GM12878 (cell line): ENCODE measurements around the gene MBD5. TPM values are rescaled to one million over a fixed set of nuclear protein-coding genes. Genes with fewer than 3 reads are reported as not detected.

Source experiments
- ATAC-seq: fragments of 200-7000 bp; cut with Tn5 transposase; 3 replicates; pipeline ENCODE4 v1.9.1; 2020; ENCODE audit warnings: mild to moderate bottlenecking, moderate library complexity
- BruUV-seq: library from RNA; stranded (reverse); fragments of 400-500 nt; replicated peaks from 2 replicates; lab custom pipeline; 2021; lab: Mats Ljungman, UMichigan
- CTCF ChIA-PET: fragments of 300-600 bp; sonication (Branson Sonifier 250); formaldehyde crosslinking; extraction: SDS; loops from one replicate; lab custom pipeline; 2021; ENCODE audit warnings: inconsistent platforms; lab: Yijun Ruan, JAX
- POLR2A ChIA-PET: fragments of 350-600 bp; formaldehyde crosslinking; extraction: SDS; loops from one replicate; lab custom pipeline; 2021; ENCODE audit warnings: inconsistent platforms; lab: Charles Lee
- RAD21 ChIA-PET: fragments of 300-600 bp; sonication (Branson Sonifier 250); formaldehyde crosslinking; loops from one replicate; lab custom pipeline; 2023; ENCODE audit warnings: antibody characterized with exemption; ENCODE audit not compliant: unreplicated experiment; lab: Charles Lee
- SMC1A ChIA-PET: fragments of 300-600 bp; sonication (Branson Sonifier 250); formaldehyde crosslinking; loops from one replicate; lab custom pipeline; 2023; ENCODE audit not compliant: unreplicated experiment, uncharacterized antibody; lab: Charles Lee
- DNase-seq: peaks from one replicate; pipeline ENCODE4 v3.0.0-alpha.2; 2011; ENCODE audit warnings: low read depth, low spot score
- FAIRE-seq: peaks from 3 replicates; lab custom pipeline; 2011; peaks lifted over from hg19 to GRCh38; lab: Jason Lieb, UNC
- H2AFZ ChIP-seq: 2 replicates; pipeline ENCODE4 v1.6.0; 2011; ENCODE audit warnings: low read depth, low read length, control low read depth; ENCODE audit not compliant: control insufficient read depth
- H3K27ac ChIP-seq: 2 replicates; pipeline ENCODE4 v1.5.1; 2011; ENCODE audit warnings: control low read depth; ENCODE audit not compliant: control insufficient read depth, insufficient read depth
- H3K27me3 ChIP-seq, 2 experiments: replicated peaks in 1 of 2; 2 replicates each; pipeline versions ENCODE4 v1.6.0 to v1.6.1; 2011; ENCODE audit warnings: low read length in 1 of 2; ENCODE audit not compliant: control insufficient read depth in 2 of 2, insufficient read depth in 2 of 2
- H3K36me3 ChIP-seq, 2 experiments: 2 replicates each; pipeline ENCODE4 v1.5.1; 2011; ENCODE audit warnings: low read length in 1 of 2; ENCODE audit not compliant: control insufficient read depth in 2 of 2, insufficient read depth in 2 of 2
- H3K4me1 ChIP-seq: 2 replicates; pipeline ENCODE4 v1.6.1; 2011; ENCODE audit warnings: mild to moderate bottlenecking, low read length, moderate library complexity, mixed read lengths; ENCODE audit not compliant: control insufficient read depth, insufficient read depth
- H3K4me2 ChIP-seq: 2 replicates; pipeline ENCODE4 v1.6.0; 2011; ENCODE audit warnings: control low read depth; ENCODE audit not compliant: control insufficient read depth, insufficient read depth
- H3K4me3 ChIP-seq: fragments of 200-600 bp; sonication (generic); 2 replicates; pipeline ENCODE4 v1.5.1; 2016
- H3K79me2 ChIP-seq: 2 replicates; pipeline ENCODE4 v1.6.0; 2011; ENCODE audit warnings: low read length; ENCODE audit not compliant: control insufficient read depth, insufficient read depth
- H3K9ac ChIP-seq: 2 replicates; pipeline ENCODE4 v1.8.0; 2011; ENCODE audit warnings: low read length, control low read depth, mixed read lengths; ENCODE audit not compliant: control insufficient read depth, insufficient read depth
- H3K9me3 ChIP-seq: replicated peaks from 3 replicates; pipeline ENCODE4 v1.5.1; 2011; ENCODE audit warnings: mild to moderate bottlenecking, low read length; ENCODE audit not compliant: control insufficient read depth, insufficient read depth
- H4K20me1 ChIP-seq: 2 replicates; pipeline ENCODE4 v1.6.0; 2011; ENCODE audit not compliant: control insufficient read depth, insufficient read depth
- BHLHE40 ChIP-seq, 2 experiments: fragments of 450-650 bp in 1 of 2; IDR thresholded peaks; 2 replicates each; pipeline ENCODE4 v1.6.1; 2011 to 2017; ENCODE audit warnings: low read depth in 2 of 2, borderline replicate concordance in 1 of 2, improper control_type of control experiment in 1 of 2, low read length in 1 of 2, mild to moderate bottlenecking in 1 of 2
- CHD2 ChIP-seq: IDR thresholded peaks from 2 replicates; pipeline ENCODE4 v1.6.1; 2011; ENCODE audit warnings: low read depth, low read length, improper control_type of control experiment, borderline replicate concordance
- EED ChIP-seq: sonication (generic); IDR thresholded peaks from 2 replicates; pipeline ENCODE4 v1.6.1; 2016; ENCODE audit warnings: antibody characterized with exemption, low read depth
- EGR1 ChIP-seq, 2 experiments: IDR thresholded peaks; 1 replicate in 1 of 2; 2 replicates in 1 of 2; pipeline ENCODE4 v1.6.1; 2011 to 2012; ENCODE audit warnings: low read depth in 2 of 2, low read length in 2 of 2, borderline replicate concordance in 1 of 2, mild to moderate bottlenecking in 1 of 2, moderate library complexity in 1 of 2
- EP300 ChIP-seq, 2 experiments: fragments of 150-350 bp in 1 of 2; IDR thresholded peaks; 2 replicates each; pipeline ENCODE4 v1.6.1; 2011 to 2012; ENCODE audit warnings: low read depth in 2 of 2, low read length in 2 of 2, borderline replicate concordance in 1 of 2, improper control_type of control experiment in 1 of 2, inconsistent platforms in 1 of 2; ENCODE audit not compliant: control insufficient read depth in 1 of 2
- KLF5 ChIP-seq: fragments of 450-650 bp; IDR thresholded peaks from 2 replicates; pipeline ENCODE4 v1.6.1; 2014; ENCODE audit warnings: mild to moderate bottlenecking; ENCODE audit not compliant: partially characterized antibody
- MEF2A ChIP-seq: IDR thresholded peaks from 2 replicates; pipeline ENCODE4 v1.6.1; 2011; ENCODE audit warnings: low read depth, mild to moderate bottlenecking, low read length, moderate library complexity; ENCODE audit not compliant: insufficient read depth
- RB1 ChIP-seq: fragments of 450-650 bp; formaldehyde crosslinking; IDR thresholded peaks from 2 replicates; pipeline ENCODE4 v1.6.1; 2017; ENCODE audit warnings: mild to moderate bottlenecking, borderline replicate concordance
- RBBP5 ChIP-seq: fragments of 200-600 bp; sonication (generic); conservative IDR thresholded peaks from 2 replicates; pipeline ENCODE4 v1.6.1; 2016
- SRF ChIP-seq, 2 experiments: IDR thresholded peaks; 2 replicates each; pipeline ENCODE4 v1.6.1; 2011; ENCODE audit warnings: low read depth in 2 of 2, low read length in 2 of 2, mild to moderate bottlenecking in 1 of 2, moderate library complexity in 1 of 2
- TARDBP ChIP-seq: IDR thresholded peaks from 2 replicates; pipeline ENCODE4 v1.6.1; 2016; ENCODE audit warnings: borderline replicate concordance
- ZSCAN29 ChIP-seq: fragments of 450-650 bp; IDR thresholded peaks from 2 replicates; pipeline ENCODE4 v1.6.1; 2017; ENCODE audit warnings: mild to moderate bottlenecking, moderate library complexity
- WGBS: methylation state at CpG from one replicate; pipeline ENCODE4 v1.1.6; 2016; ENCODE audit warnings: low lambda C conversion rate; ENCODE audit not compliant: insufficient replicate concordance, insufficient coverage; ENCODE audit errors: missing lambda C conversion rate; 5-methylcytosine and 5-hydroxymethylcytosine counted together
- in situ Hi-C: fragments of 300-500 bp; cut with MboI; formaldehyde crosslinking; loops from 9 replicates; pipeline ENCODE4 v1.14.3; 2018; ENCODE audit warnings: mixed read lengths
- intact Hi-C: fragments of 100-400 bp; cut with micrococcal nuclease; formaldehyde crosslinking; loops from one replicate; pipeline ENCODE4 v1.14.2; 2022; ENCODE audit not compliant: unreplicated experiment
- polyA plus RNA-seq, 11 experiments: library from polyadenylated mRNA; depleted of rRNA in 4 of 11; unstranded in 6 of 11; stranded (reverse) in 5 of 11; fragments of >200 nt; fragmentation: Nextera tagmentation in 4 of 11; fragmentation: Illumina TruSeq in 1 of 11; extraction: Ambion mirVana in 4 of 11; extraction: Trizol in 1 of 11; gene quantifications; 1 replicate in 1 of 11; 2 replicates in 10 of 11; pipeline versions ENCODE4 v1.2.1 to v1.2.3, GENCODE V29; 2011 to 2016; ENCODE audit warnings: inconsistent platforms in 2 of 11, missing spikeins in 2 of 11, low read depth in 1 of 11
- total RNA-seq, 4 experiments: library from RNA; depleted of rRNA in 3 of 4; stranded (reverse); fragments of >200 nt in 3 of 4; fragmentation: Illumina TruSeq in 1 of 4; extraction: Trizol in 1 of 4; gene quantifications; 2 replicates each; pipeline versions ENCODE4 v1.2.1 to v1.2.3, GENCODE V29; 2013 to 2021
- TF ChIP-seq, protein P1 (sequence below): IDR thresholded peaks from 2 replicates; pipeline ENCODE4 v1.6.1; 2011; ENCODE audit warnings: low read depth, mild to moderate bottlenecking, low read length, moderate library complexity, borderline replicate concordance; ENCODE audit errors: extremely low read depth
- TF ChIP-seq, protein P2 (sequence below): IDR thresholded peaks from 2 replicates; pipeline ENCODE4 v1.6.1; 2012; ENCODE audit warnings: low read depth, low read length, improper control_type of control experiment

Gene MBD5
- total and polyA plus RNA-seq, 10 of the 15 experiments (the other 5 are each of a cell fraction or from before 2014, with no cell fraction given): 7.4 to 58.0 (median 21.2) TPM

DNA sequence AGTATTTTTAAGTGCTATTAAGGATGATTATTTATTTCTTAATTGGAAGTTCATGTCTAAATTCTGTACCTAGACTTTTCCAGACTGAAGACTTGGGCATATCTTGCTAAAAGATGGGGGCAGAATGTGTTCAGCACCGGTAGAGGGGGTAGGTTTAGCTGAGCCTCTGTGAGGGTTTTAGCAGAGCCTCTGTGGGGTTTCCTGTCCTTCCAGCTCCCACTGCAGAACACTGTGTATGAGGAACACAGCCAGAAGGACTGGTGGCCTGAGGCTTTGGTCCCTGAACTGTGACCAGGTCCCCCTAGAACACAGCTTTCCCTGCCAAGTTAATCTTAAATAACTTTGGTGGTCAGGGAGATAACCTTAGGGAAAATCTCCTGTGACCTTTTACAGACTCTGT lies 500.3 kb downstream of the MBD5 start:
- no peaks in the 10 kb centered on the region for H3K27me3 ChIP-seq
- RAD21 ChIA-PET: interaction anchor here (1.2 to 1.6 kb wide), 2 partner anchors 12 to 586 kb away, joined by 3 to 5 read pairs; no protein-coding TSS in a partner anchor

More for the DNA sequence above, 500.3 kb downstream of the MBD5 start:
- ChIA-PET POLR2A (no interaction called here), SMC1A (interaction anchor here (0.9 to 2.2 kb wide), 3 partner anchors 10 to 529 kb away, joined by 3 to 9 read pairs (median 5); no protein-coding TSS in a partner anchor), CTCF (interaction anchor here (5.4 kb wide), 1 partner anchor 12 kb away, joined by 18 read pairs; no protein-coding TSS in a partner anchor)
- intact Hi-C loops (no loop called here), in situ Hi-C loops (no loop called here)
- H3K9ac ChIP-seq: no peak overlapping the region
- DNase-seq (no peak), ATAC-seq (no peak; the same call in 2 of the 3 replicates), FAIRE-seq (no peak)
- BruUV-seq: no TSS peak
- H3K4me3 ChIP-seq: no peak overlapping the region
- H3K36me3 ChIP-seq: no peaks in the 10 kb centered on the region
- no peak for TF ChIP-seq EP300 (IDR thresholded peaks at IDR 0.05; ENCODE audit: borderline replicate concordance in 1 of 2, control insufficient read depth in 1 of 2, low read depth in 2 of 2, low read length in 2 of 2)
- no peak for TF ChIP-seq EGR1 (IDR thresholded peaks at IDR 0.05; ENCODE audit: borderline replicate concordance in 1 of 2, low read depth in 2 of 2, low read length in 2 of 2)
- TF ChIP-seq, protein P1, sequence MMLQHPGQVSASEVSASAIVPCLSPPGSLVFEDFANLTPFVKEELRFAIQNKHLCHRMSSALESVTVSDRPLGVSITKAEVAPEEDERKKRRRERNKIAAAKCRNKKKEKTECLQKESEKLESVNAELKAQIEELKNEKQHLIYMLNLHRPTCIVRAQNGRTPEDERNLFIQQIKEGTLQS: no peak
- TF ChIP-seq RBBP5: no peak
- TF ChIP-seq MEF2A: no peak
- TF ChIP-seq CHD2: no peak
- TF ChIP-seq BHLHE40 (IDR thresholded peaks at IDR 0.05; ENCODE audit: borderline replicate concordance in 1 of 2, low read depth in 2 of 2, low read length in 1 of 2): no peak
- TF ChIP-seq TARDBP: no peak
- TF ChIP-seq KLF5: no peak
- TF ChIP-seq EED: no peak
- no peak for TF ChIP-seq ZSCAN29
- TF ChIP-seq, protein P2, sequence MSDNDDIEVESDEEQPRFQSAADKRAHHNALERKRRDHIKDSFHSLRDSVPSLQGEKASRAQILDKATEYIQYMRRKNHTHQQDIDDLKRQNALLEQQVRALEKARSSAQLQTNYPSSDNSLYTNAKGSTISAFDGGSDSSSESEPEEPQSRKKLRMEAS: no peak
- TF ChIP-seq SRF (IDR thresholded peaks at IDR 0.05; ENCODE audit: low read depth in 2 of 2, low read length in 2 of 2): no peak
- no peak for TF ChIP-seq RB1
- no peak overlapping the region for H2AFZ ChIP-seq
- WGBS: 41% methylated on average over 1 of the region's 1 CpG
- no peak overlapping the region for H3K4me2 ChIP-seq
- no peak overlapping the region for H3K27ac ChIP-seq
- H3K79me2 ChIP-seq: no peaks in the 10 kb centered on the region
- no peaks in the 10 kb centered on the region for H3K9me3 ChIP-seq
- no peaks in the 10 kb centered on the region for H3K4me1 ChIP-seq
- no peaks in the 10 kb centered on the region for H4K20me1 ChIP-seq
